ENCODE results near the gene FGD6. TPM values are rescaled to one million over a fixed set of nuclear protein-coding genes. Genes with fewer than 3 reads are reported as not detected.
"Not testable (repeated sequence)": the region's sequence is repeated elsewhere in the genome, so short reads cannot be mapped to it uniquely, and the experiment has no call there.

Gene FGD6
- total and polyA plus RNA-seq, 2 donors, result 3.7 to 20.4 TPM

GRCh38 chr12:95169368-95169767, 47.9 kb downstream of the FGD6 start:
- no peak overlapping the region for H3K4me3 ChIP-seq (ENCODE audit: low read depth, low read length)
- no peaks in the 10 kb centered on the region for H3K36me3 ChIP-seq (ENCODE audit: insufficient read depth)
- H3K27ac ChIP-seq (ENCODE audit: low read depth), result no peak overlapping the region
- WGBS, result 54% methylated on average over 4 of the region's 4 CpGs
- no peak for DNase-seq (ENCODE audit: extremely low spot score)
- H3K4me1 ChIP-seq (ENCODE audit: insufficient read depth), result peaks cover 2% of the 10 kb centered on the region

GRCh38 chr12:95168746-95169145, 48.5 kb downstream of the FGD6 start:
- DNase-seq (ENCODE audit: extremely low spot score), result no peak
- H3K4me3 ChIP-seq (ENCODE audit: low read depth, low read length), result no peak overlapping the region
- WGBS, result 90% methylated on average over 2 of the region's 2 CpGs
- no peaks in the 10 kb centered on the region for H3K36me3 ChIP-seq (ENCODE audit: insufficient read depth)
- no peak overlapping the region for H3K27ac ChIP-seq (ENCODE audit: low read depth)
- peaks cover 2% of the 10 kb centered on the region for H3K4me1 ChIP-seq (ENCODE audit: insufficient read depth)

GRCh38 chr12:95164656-95165055, 52.6 kb downstream of the FGD6 start:
- Histone ChIP-seq H3K36me3 (ENCODE audit: insufficient read depth) (no peaks in the 10 kb centered on the region), H3K4me3 (ENCODE audit: low read depth, low read length) (no peak overlapping the region), H3K27ac (ENCODE audit: low read depth) (no peak overlapping the region), H3K4me1 (ENCODE audit: insufficient read depth) (no peaks in the 10 kb centered on the region)
- DNase-seq (ENCODE audit: extremely low spot score), result no peak
- 68% methylated on average over 2 of the region's 2 CpGs for WGBS

- 54% methylated on average over 3 of the region's 3 CpGs for WGBS
- H3K4me1 ChIP-seq (ENCODE audit: insufficient read depth), result no peaks in the 10 kb centered on the region
- no peak overlapping the region for H3K27ac ChIP-seq (ENCODE audit: low read depth)
- no peak for DNase-seq (ENCODE audit: extremely low spot score)
- H3K36me3 ChIP-seq (ENCODE audit: insufficient read depth), result no peaks in the 10 kb centered on the region
- H3K4me3 ChIP-seq (ENCODE audit: low read depth, low read length), result no peak overlapping the region
Observed at GRCh38 chr12:95158919-95159318, 58.3 kb downstream of the FGD6 start.

GRCh38 chr12:95151821-95152220, 65.4 kb downstream of the FGD6 start:
- no peak for DNase-seq (ENCODE audit: extremely low spot score)
- WGBS, result 84% methylated on average over 2 of the region's 2 CpGs
- Histone ChIP-seq H3K36me3 (ENCODE audit: insufficient read depth) (no peaks in the 10 kb centered on the region), H3K4me3 (ENCODE audit: low read depth, low read length) (no peak overlapping the region), H3K27ac (ENCODE audit: low read depth) (no peak overlapping the region), H3K4me1 (ENCODE audit: insufficient read depth) (no peaks in the 10 kb centered on the region)

GRCh38 chr12:95151406-95151805, 65.9 kb downstream of the FGD6 start:
- Histone ChIP-seq H3K27ac (ENCODE audit: low read depth) (no peak overlapping the region), H3K4me3 (ENCODE audit: low read depth, low read length) (no peak overlapping the region), H3K4me1 (ENCODE audit: insufficient read depth) (no peaks in the 10 kb centered on the region), H3K36me3 (ENCODE audit: insufficient read depth) (no peaks in the 10 kb centered on the region)
- no peak for DNase-seq (ENCODE audit: extremely low spot score)
- WGBS, result 97% methylated on average over 2 of the region's 2 CpGs

GRCh38 chr12:95150501-95150900, 66.8 kb downstream of the FGD6 start:
- H3K4me1 ChIP-seq (ENCODE audit: insufficient read depth), result no peaks in the 10 kb centered on the region
- no peak overlapping the region for H3K27ac ChIP-seq (ENCODE audit: low read depth)
- no peak for DNase-seq (ENCODE audit: extremely low spot score)
- 96% methylated on average over 1 of the region's 1 CpG for WGBS
- no peak overlapping the region for H3K4me3 ChIP-seq (ENCODE audit: low read depth, low read length)
- no peaks in the 10 kb centered on the region for H3K36me3 ChIP-seq (ENCODE audit: insufficient read depth)

- H3K36me3 ChIP-seq (ENCODE audit: insufficient read depth), result no peaks in the 10 kb centered on the region
- no peaks in the 10 kb centered on the region for H3K4me1 ChIP-seq (ENCODE audit: insufficient read depth)
- no peak overlapping the region for H3K4me3 ChIP-seq (ENCODE audit: low read depth, low read length)
- H3K27ac ChIP-seq (ENCODE audit: low read depth), result no peak overlapping the region
- no peak for DNase-seq (ENCODE audit: extremely low spot score)
Observed at GRCh38 chr12:95147866-95148265, 69.4 kb downstream of the FGD6 start.

- 88% methylated on average over 1 of the region's 1 CpG for WGBS
- no peaks in the 10 kb centered on the region for H3K4me1 ChIP-seq (ENCODE audit: insufficient read depth)
- no peak overlapping the region for H3K4me3 ChIP-seq (ENCODE audit: low read depth, low read length)
- H3K36me3 ChIP-seq (ENCODE audit: insufficient read depth), result no peaks in the 10 kb centered on the region
- H3K27ac ChIP-seq (ENCODE audit: low read depth), result no peak overlapping the region
- no peak for DNase-seq (ENCODE audit: extremely low spot score)
Observed at GRCh38 chr12:95146769-95147168, 70.5 kb downstream of the FGD6 start.

- Histone ChIP-seq H3K4me3 (ENCODE audit: low read depth, low read length) (no peak overlapping the region), H3K36me3 (ENCODE audit: insufficient read depth) (no peaks in the 10 kb centered on the region), H3K4me1 (ENCODE audit: insufficient read depth) (no peaks in the 10 kb centered on the region), H3K27ac (ENCODE audit: low read depth) (no peak overlapping the region)
- no peak for DNase-seq (ENCODE audit: extremely low spot score)
- WGBS, result 16% methylated on average over 3 of the region's 3 CpGs
Observed at GRCh38 chr12:95143621-95144205, 73.6 kb downstream of the FGD6 start.

GRCh38 chr12:95142431-95143151, 74.7 kb downstream of the FGD6 start:
- Histone ChIP-seq H3K27ac (ENCODE audit: low read depth) (no peak overlapping the region), H3K4me3 (ENCODE audit: low read depth, low read length) (no peak overlapping the region), H3K36me3 (ENCODE audit: insufficient read depth) (no peaks in the 10 kb centered on the region), H3K4me1 (ENCODE audit: insufficient read depth) (no peaks in the 10 kb centered on the region)
- WGBS, result 80% methylated on average over 2 of the region's 2 CpGs
- no peak for DNase-seq (ENCODE audit: extremely low spot score)

GRCh38 chr12:95141310-95141709, 76.0 kb downstream of the FGD6 start:
- no peaks in the 10 kb centered on the region for H3K36me3 ChIP-seq (ENCODE audit: insufficient read depth)
- no peak for DNase-seq (ENCODE audit: extremely low spot score)
- no peak overlapping the region for H3K27ac ChIP-seq (ENCODE audit: low read depth)
- no peak overlapping the region for H3K4me3 ChIP-seq (ENCODE audit: low read depth, low read length)
- 83% methylated on average over 4 of the region's 4 CpGs for WGBS
- no peaks in the 10 kb centered on the region for H3K4me1 ChIP-seq (ENCODE audit: insufficient read depth)

GRCh38 chr12:95138031-95138430, 79.2 kb downstream of the FGD6 start:
- H3K4me1 ChIP-seq (ENCODE audit: insufficient read depth); DNase-seq (ENCODE audit: extremely low spot score); H3K36me3 ChIP-seq (ENCODE audit: insufficient read depth); H3K27ac ChIP-seq (ENCODE audit: low read depth); H3K4me3 ChIP-seq (ENCODE audit: low read depth, low read length): not testable (repeated sequence)
- 96% methylated on average over 8 of the region's 8 CpGs for WGBS

- Histone ChIP-seq H3K4me3 (ENCODE audit: low read depth, low read length) (no peak overlapping the region), H3K27ac (ENCODE audit: low read depth) (no peak overlapping the region), H3K36me3 (ENCODE audit: insufficient read depth) (no peaks in the 10 kb centered on the region), H3K4me1 (ENCODE audit: insufficient read depth) (no peaks in the 10 kb centered on the region)
- 88% methylated on average over 1 of the region's 1 CpG for WGBS
- no peak for DNase-seq (ENCODE audit: extremely low spot score)
Observed at GRCh38 chr12:95136598-95136997, 80.7 kb downstream of the FGD6 start.

Data from urinary bladder (tissue), 4 donors.